GM18858 (cell line): ENCODE results near the gene SCMH1.

ENCODE experiments used
- ATAC-seq: cut with Tn5 transposase; IDR thresholded peaks from one replicate; pipeline ENCODE4 v1.9.1; 2021; ENCODE audit not compliant: unreplicated experiment

The SCMH1 gene

DNA sequence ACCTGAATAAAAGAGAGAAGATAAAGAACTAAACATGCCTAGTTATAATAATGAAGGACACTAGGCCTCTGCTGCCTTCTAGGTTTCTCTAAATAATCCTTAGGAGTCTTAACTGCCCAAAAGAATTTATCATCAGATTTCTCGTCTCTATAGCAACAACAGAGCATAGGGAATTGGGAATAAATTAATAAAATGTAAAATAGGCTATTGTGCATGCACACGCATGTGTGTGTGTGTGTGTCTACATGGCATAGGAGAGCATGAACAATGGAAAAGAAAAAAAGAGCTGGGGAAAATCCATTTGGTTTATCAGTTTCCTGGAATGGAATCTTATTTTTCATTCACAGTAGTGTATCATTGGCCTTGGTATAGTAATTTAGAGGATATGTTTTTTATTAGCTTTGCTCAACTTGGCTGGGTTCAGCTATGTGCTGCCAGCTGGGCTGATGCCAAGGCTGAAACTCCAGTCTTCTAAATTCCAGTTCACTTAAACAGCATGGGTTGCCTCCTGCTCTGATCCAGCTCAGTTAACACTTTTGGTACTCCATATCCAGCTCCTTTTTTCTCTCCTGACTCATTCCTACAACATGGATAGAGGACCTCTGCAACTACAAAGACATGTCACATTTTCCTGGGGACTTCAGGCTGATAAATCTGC, 140.0 kb downstream of the SCMH1 start:
- no peak for ATAC-seq

- no peak for ATAC-seq
These were observed 141.0 kb downstream of the SCMH1 start for GRCh38 chr1:41101076-41101475.

GRCh38 chr1:41100170-41100569, 141.9 kb downstream of the SCMH1 start:
- no peak for ATAC-seq

DNA sequence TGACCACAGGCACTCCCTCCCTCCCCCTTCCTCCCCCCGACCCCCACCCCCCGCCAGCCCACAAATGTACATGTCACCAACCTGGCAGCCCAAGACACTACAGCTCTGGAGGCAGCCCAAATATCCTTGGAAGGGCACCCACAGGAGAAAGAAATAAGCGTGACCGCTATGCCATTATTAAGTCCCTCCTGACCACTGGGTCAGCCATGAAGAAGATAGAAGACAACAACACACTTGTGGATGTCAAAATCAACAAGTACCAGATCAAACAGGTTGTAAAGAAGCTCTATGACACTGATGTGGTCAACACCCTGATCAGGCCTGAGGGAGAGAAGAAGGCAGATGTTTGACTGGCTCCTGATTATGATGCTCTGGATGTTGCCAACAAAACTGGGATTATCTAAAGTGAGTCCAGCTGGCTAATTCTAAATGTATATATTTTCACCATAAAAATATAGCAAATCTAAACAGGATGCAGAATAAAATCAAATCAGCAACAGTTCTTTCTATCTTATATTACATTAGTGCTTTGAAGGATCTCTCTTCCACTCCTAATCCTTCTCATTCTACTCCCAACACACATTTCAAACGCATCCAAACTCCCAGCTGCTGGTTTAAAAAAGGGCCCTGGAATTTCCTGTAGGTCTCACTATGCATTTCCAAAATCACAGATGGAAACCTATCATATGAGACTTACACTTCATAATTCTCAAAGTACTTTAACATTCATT, 143.2 kb downstream of the SCMH1 start:
- no peak for ATAC-seq

DNA sequence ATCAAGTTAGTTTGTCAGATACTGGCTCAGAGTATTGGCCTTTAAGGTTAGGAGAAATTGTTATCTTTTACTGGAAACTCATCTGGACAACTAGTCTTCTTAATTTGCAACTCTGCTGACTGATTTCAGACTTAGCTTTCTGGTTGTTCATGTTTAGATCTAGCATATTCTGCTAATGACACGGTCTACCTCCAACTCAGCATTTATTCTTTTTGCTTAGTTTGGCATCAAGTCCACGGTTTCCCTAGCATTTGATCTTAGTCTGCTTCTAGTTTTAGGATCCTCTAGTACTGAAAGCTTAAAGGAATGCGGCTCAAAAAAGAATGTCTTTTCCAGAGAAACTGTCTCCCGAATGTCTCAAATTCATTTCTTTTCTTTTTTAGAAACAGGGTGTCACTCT, 145.0 kb downstream of the SCMH1 start:
- ATAC-seq = no peak

DNA sequence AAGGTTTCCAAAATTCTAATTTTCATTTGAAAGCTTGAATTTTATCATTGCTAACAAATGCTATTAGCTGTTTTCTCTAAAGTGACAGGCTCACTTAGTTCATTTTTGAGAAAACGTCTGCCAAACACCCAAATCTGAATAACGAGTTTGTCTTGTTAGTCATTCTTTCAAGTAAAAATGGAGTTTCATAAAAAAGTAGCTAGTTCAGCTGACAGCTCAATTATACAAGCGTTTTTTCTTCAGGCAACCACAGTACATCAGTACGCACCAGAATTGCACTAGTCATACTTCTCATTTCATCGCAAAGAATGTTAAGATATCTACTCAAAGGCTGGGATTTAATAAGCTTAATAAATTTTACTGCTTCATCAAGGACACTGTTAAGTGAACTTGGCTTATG, 148.3 kb downstream of the SCMH1 start:
- no peak for ATAC-seq

GRCh38 chr1:41086921-41087320, 155.2 kb downstream of the SCMH1 start:
- no peak for ATAC-seq

- ATAC-seq = no peak
These were observed 163.5 kb downstream of the SCMH1 start for GRCh38 chr1:41078616-41079015.

DNA sequence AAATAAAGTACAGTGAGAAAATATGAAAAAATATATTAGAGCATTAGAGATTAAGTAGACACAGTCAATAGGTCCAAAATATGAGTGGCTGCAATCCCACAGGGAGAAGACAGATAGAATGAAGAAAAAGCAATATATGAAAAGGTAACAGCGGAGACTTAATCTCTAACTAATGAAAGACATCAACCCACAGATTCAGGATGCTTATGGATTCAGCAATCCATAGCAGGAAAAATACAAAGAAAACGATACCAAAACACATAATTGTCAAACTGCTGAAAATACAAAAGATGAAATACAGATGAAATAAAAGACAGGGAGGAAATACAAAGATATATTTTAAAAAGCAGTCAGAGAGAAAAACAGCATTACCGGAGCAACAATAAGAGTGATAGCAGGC, 163.9 kb downstream of the SCMH1 start:
- ATAC-seq = no peak

DNA sequence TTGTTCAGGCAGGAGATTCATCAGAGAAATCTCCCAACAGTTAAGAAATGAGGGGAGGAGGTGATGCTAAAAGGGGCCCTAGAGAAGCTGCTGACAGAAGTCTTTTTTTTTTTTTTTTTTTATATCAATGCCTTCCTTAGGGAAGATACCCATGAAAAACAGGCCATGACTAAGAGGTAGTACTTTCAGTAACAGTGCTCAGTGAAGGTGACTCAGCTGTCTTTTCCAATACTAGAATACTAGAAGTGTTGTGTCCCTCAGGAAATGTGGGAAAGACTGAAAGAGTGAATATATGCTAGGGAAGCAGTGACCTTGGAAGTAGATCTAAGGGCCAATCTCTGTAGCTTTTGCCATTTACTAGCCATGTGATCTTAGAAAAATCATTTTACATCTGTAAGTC, 168.1 kb downstream of the SCMH1 start:
- ATAC-seq = no peak

DNA sequence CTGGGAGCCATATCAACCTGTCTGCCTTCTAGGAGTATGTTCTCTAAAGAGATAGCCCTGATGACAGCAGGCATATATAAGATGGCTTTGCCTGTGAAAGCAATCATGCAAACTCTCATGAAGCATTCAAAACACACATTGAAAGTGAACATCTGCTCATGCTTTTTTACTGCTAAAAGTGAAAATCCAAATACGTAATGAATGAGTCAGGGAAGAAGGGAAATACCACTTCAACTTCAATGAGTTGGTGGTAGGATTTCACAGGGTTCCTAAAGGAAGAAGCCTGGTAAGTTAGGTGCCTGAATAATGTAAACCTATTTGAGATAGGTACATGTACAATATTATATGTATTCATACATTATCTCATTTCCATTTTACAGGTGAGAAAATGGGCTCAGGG, 170.1 kb downstream of the SCMH1 start:
- no peak for ATAC-seq

DNA sequence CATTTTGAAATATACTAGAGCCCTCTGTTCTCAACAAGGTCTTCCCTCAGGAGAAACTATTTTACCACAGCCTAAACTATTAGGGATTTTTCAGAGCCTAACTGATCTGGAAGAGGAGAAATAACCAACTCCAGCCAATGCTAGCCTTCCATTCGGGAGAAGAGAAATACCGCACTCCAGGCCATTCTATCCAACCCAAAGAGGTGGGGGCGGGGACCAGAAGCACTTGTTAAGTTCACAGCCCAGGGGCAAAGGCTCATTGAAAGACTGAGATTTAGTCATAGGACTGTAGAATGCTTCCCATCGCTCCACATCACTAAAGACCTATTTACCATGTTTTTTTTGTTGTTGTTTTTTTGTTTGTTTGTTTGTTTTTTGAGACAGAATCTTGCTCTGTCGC, 185.2 kb downstream of the SCMH1 start:
- ATAC-seq = no peak

DNA sequence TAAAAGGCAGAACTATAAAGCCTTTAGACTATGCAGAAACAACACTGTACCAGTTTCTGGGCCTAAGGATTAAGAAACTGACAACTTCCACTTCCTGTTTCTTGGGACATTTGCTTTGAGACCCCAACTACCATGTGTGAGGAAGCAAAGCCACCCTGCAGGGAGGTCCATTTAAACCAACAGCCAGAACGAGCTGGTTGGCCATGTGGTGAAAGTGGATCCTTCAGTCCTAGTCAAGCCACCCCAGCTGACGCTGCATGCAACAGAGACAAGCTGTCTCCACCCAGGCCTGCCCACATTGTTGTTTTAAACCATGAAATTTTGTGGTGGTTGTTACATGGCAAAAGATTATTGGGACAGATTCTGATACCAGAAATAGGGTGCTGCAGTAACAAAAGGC, 188.8 kb downstream of the SCMH1 start:
- ATAC-seq = no peak

DNA sequence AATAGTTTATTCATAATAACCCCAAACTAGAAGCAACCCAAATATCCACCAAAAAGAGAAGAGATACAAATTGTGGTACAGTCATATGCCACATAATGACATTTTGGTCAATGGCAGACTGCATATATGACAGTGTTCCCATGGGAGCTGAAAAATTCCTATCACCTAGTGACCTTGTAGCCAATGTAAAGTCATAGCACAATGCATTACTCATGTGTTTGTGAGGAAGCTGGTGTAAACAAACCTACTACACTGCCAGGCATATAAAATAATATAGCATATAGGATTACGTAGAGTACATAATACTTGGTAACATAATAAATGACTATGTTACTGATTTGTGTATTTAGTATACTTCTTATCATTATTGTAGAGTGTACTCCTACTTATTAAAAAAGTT, 191.1 kb downstream of the SCMH1 start:
- no peak for ATAC-seq

GRCh38 chr1:41048540-41048939, 193.6 kb downstream of the SCMH1 start:
- ATAC-seq = no peak

GRCh38 chr1:41046347-41046775, 195.7 kb downstream of the SCMH1 start:
- ATAC-seq = no peak

DNA sequence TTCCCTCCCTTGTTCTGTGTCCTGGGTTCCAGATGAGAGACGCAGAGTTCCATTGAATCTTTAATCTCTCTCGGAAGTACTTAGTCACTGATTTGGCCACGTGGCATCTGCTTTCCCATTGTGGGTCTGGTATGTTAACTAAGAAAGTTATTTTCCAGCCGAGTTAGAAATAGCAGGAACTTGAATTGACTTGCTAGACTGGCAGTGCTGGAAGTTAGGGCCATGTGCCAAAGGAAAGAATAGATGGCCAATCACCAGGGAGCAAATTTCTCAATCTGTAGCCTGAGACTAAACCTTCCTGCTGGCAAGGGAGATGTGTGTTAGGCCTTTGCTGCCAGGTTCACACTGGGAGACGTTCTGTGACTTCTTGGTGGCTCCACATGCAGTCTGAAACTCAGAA, 196.4 kb downstream of the SCMH1 start:
- ATAC-seq = no peak

DNA sequence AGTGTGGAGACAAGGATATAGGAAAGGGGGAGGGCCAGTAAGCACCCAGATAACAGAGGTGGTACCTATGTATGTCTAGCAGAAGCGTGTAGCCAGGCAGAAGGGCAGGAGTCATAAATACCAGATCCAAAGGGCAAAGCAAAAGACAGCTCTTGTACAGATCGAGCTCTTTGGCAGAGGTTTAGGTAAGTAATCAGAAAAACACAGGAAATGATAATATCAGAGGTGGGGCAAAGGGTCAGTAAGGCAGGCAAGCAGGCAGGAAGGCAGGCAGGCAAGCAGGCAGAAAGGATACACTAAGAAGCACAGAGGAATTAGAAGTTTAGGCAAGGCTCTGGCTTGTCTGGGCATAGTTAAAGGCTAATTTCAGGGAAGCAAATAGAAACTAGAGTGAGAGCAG, 197.9 kb downstream of the SCMH1 start:
- ATAC-seq = no peak

- no peak for ATAC-seq
These were observed 200.4 kb downstream of the SCMH1 start for GRCh38 chr1:41041614-41042270.

- ATAC-seq = no peak
These were observed 204.0 kb downstream of the SCMH1 start for GRCh38 chr1:41038110-41038509.

- ATAC-seq = no peak
These were observed 204.8 kb downstream of the SCMH1 start for GRCh38 chr1:41037116-41037903.

DNA sequence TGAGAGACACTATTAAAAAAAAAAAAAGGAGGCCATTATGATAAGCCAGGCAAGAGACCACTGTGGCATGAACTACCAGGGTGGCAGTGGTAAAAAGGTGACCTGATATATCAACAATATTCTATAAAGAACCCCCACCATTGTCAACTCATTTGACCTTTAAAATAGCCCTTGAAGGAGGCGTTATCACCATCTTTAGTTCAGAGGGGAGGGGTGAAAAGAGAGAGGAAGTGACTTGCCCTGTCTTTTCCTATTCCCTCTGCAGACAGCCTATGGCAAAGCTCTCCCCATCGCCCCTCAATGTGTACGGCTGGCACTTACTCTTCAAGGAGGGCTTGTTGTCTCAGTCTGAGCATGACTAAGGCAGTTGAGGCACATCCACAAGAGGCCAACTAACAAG, 208.8 kb downstream of the SCMH1 start:
- no peak for ATAC-seq
